Neuronal stem cell (in vitro differentiated cells): ENCODE data around the gene MGMT.

Experiments used
- DNase-seq: peaks from one replicate; pipeline ENCODE4 v3.0.0-alpha.2; 2013; ENCODE audit warnings: low spot score
- H2AFZ ChIP-seq: one replicate; pipeline ENCODE4 v1.6.1; 2013; ENCODE audit warnings: mild to moderate bottlenecking, low read length, inconsistent platforms
- H2AK5ac ChIP-seq: 2 replicates; pipeline ENCODE4 v1.6.1; 2013; ENCODE audit warnings: low read depth, mild to moderate bottlenecking, inconsistent platforms, low read length, moderate library complexity, mixed read lengths
- H2BK120ac ChIP-seq: 2 replicates; pipeline ENCODE4 v1.6.1; 2013; ENCODE audit warnings: low read depth, mild to moderate bottlenecking, inconsistent platforms, low read length, moderate library complexity, mixed read lengths
- H2BK12ac ChIP-seq: one replicate; pipeline ENCODE4 v1.6.1; 2013; ENCODE audit warnings: low read length, inconsistent platforms
- H2BK15ac ChIP-seq: 2 replicates; pipeline ENCODE4 v1.6.1; 2013; ENCODE audit warnings: mild to moderate bottlenecking, low read length, inconsistent platforms, mixed read lengths
- H2BK5ac ChIP-seq: one replicate; pipeline ENCODE4 v1.6.1; 2013; ENCODE audit warnings: inconsistent platforms, mild to moderate bottlenecking, low read length, moderate library complexity
- H3K14ac ChIP-seq: one replicate; pipeline ENCODE4 v1.6.1; 2013; ENCODE audit warnings: low read length, inconsistent platforms
- H3K18ac ChIP-seq: 2 replicates; pipeline ENCODE4 v1.6.1; 2013; ENCODE audit warnings: low read length, inconsistent platforms
- H3K23ac ChIP-seq: 2 replicates; pipeline ENCODE4 v1.6.1; 2013; ENCODE audit warnings: low read depth, mild to moderate bottlenecking, mixed read lengths, low read length, inconsistent platforms; ENCODE audit not compliant: poor library complexity
- H3K27ac ChIP-seq: replicated peaks from 3 replicates; pipeline ENCODE4 v1.5.1; 2013; ENCODE audit warnings: low read length, inconsistent platforms
- H3K27me3 ChIP-seq, 3 experiments: 2 replicates each; pipeline ENCODE4 v1.6.1; 2013; ENCODE audit warnings: low read length in 3 of 3, mild to moderate bottlenecking in 2 of 3, inconsistent platforms in 1 of 3, low read depth in 1 of 3, mixed read lengths in 1 of 3, moderate library complexity in 1 of 3; ENCODE audit not compliant: control insufficient read depth in 3 of 3, insufficient read depth in 3 of 3
- H3K36me3 ChIP-seq, 2 donors: replicated peaks in 1 of 2; 2 replicates each; pipeline ENCODE4 v1.6.1; 2013; ENCODE audit warnings: low read length in 2 of 2; ENCODE audit not compliant: control insufficient read depth in 2 of 2, insufficient read depth in 2 of 2
- H3K4ac ChIP-seq: 2 replicates; pipeline ENCODE4 v1.6.1; 2013; ENCODE audit warnings: inconsistent platforms, mild to moderate bottlenecking, low read length, moderate library complexity
- H3K4me1 ChIP-seq, 2 donors: 1 replicate in 1 of 2; 2 replicates in 1 of 2; pipeline ENCODE4 v1.6.1; 2013; ENCODE audit warnings: low read length in 2 of 2, low read depth in 1 of 2; ENCODE audit not compliant: control insufficient read depth in 2 of 2, insufficient read depth in 1 of 2
- H3K4me2 ChIP-seq: one replicate; pipeline ENCODE4 v1.6.1; 2013; ENCODE audit warnings: mild to moderate bottlenecking, low read length, inconsistent platforms; ENCODE audit not compliant: insufficient read depth, poor library complexity, severe bottlenecking
- H3K4me3 ChIP-seq, 2 donors: 2 replicates each; pipeline ENCODE4 v1.5.1; 2013; ENCODE audit warnings: low read length in 2 of 2, mild to moderate bottlenecking in 2 of 2, inconsistent platforms in 1 of 2, moderate library complexity in 1 of 2
- H3K79me1 ChIP-seq: one replicate; pipeline ENCODE4 v1.6.1; 2013; ENCODE audit warnings: low read depth, mild to moderate bottlenecking, inconsistent platforms, low read length, moderate library complexity
- H3K9ac ChIP-seq: one replicate; pipeline ENCODE4 v1.6.1; 2013; ENCODE audit warnings: mild to moderate bottlenecking, low read depth, low read length, inconsistent platforms; ENCODE audit not compliant: poor library complexity
- H3K9me3 ChIP-seq, 2 donors: replicated peaks in 1 of 2; 2 replicates each; pipeline versions ENCODE3 to v1.6.1; 2013; ENCODE audit warnings: low read length in 2 of 2, mild to moderate bottlenecking in 2 of 2, inconsistent platforms in 1 of 2, low read depth in 1 of 2, mixed read lengths in 1 of 2, moderate library complexity in 1 of 2; ENCODE audit not compliant: control insufficient read depth in 2 of 2, insufficient read depth in 1 of 2
- H4K8ac ChIP-seq: one replicate; pipeline ENCODE4 v1.6.1; 2013; ENCODE audit warnings: low read depth, mild to moderate bottlenecking, inconsistent platforms, low read length, moderate library complexity
- H4K91ac ChIP-seq: one replicate; pipeline ENCODE4 v1.6.1; 2013; ENCODE audit warnings: low read length, low read depth, mild to moderate bottlenecking, inconsistent platforms; ENCODE audit not compliant: poor library complexity
- WGBS, 2 donors: extraction: QIAGEN DNeasy Blood & Tissue Kit; methylation state at CpG; one replicate each; pipeline ENCODE4 v1.1.7; 2013; ENCODE audit warnings: missing lambda C conversion rate in 2 of 2, mixed read lengths in 1 of 2; ENCODE audit not compliant: insufficient read length in 2 of 2, insufficient replicate concordance in 1 of 2; ENCODE audit errors: extremely low coverage in 2 of 2; 5-methylcytosine and 5-hydroxymethylcytosine counted together

The MGMT gene

GRCh38 chr10:129550658-129551057 lies 83.6 kb downstream of the MGMT start:
- Histone ChIP-seq H3K14ac (no peak overlapping the region), H3K4me2 (no peak overlapping the region), H3K27me3 (no peaks in the 10 kb centered on the region), H3K23ac (no peak overlapping the region), H3K27ac (no peak overlapping the region), H2AK5ac (no peak overlapping the region), H3K9ac (no peak overlapping the region), H3K79me1 (no peaks in the 10 kb centered on the region), H2BK15ac (no peak overlapping the region), H3K36me3 (no peaks in the 10 kb centered on the region), H3K4ac (no peak overlapping the region), H3K9me3 (no peaks in the 10 kb centered on the region), H2BK120ac (no peak overlapping the region), H4K91ac (no peak overlapping the region), H3K18ac (no peak overlapping the region), H4K8ac (no peak overlapping the region), H2BK5ac (no peak overlapping the region), H2BK12ac (no peak overlapping the region), H3K4me3 (no peak overlapping the region), H2AFZ (no peak overlapping the region), H3K4me1 (peaks cover 0 to 4% of the 10 kb centered on the region in 2 donors)
- no peak for DNase-seq
- no CpG with 5 or more reads among the region's 10 CpGs for WGBS, 2 donors

- Histone ChIP-seq H3K79me1 (no peaks in the 10 kb centered on the region), H2BK5ac (no peak overlapping the region), H3K9ac (no peak overlapping the region), H3K27me3 (no peaks in the 10 kb centered on the region), H2BK12ac (no peak overlapping the region), H3K4ac (no peak overlapping the region), H3K36me3 (no peaks in the 10 kb centered on the region), H4K8ac (peak overlapping the region; percentile 89), H2AFZ (no peak overlapping the region), H3K18ac (peak overlapping the region; percentile 63), H2AK5ac (no peak overlapping the region), H2BK120ac (no peak overlapping the region), H4K91ac (peak overlapping the region; percentile 38), H3K4me1 (peaks cover 0 to 3% of the 10 kb centered on the region in 2 donors), H2BK15ac (no peak overlapping the region), H3K27ac (no peak overlapping the region), H3K23ac (no peak overlapping the region), H3K4me2 (no peak overlapping the region), H3K9me3 (no peaks in the 10 kb centered on the region), H3K14ac (no peak overlapping the region), H3K4me3 (no peak overlapping the region)
- no CpG with 5 or more reads among the region's 14 CpGs for WGBS, 2 donors
- DNase-seq, result no peak
These were observed 85.1 kb downstream of the MGMT start for GRCh38 chr10:129552119-129552518.

GRCh38 chr10:129553928-129554327 lies 86.9 kb downstream of the MGMT start:
- Histone ChIP-seq H3K36me3 (no peaks in the 10 kb centered on the region), H2BK15ac (no peak overlapping the region), H3K4ac (no peak overlapping the region), H3K79me1 (no peaks in the 10 kb centered on the region), H2BK5ac (no peak overlapping the region), H3K4me2 (no peak overlapping the region), H3K14ac (no peak overlapping the region), H3K18ac (no peak overlapping the region), H3K9ac (no peak overlapping the region), H2BK120ac (no peak overlapping the region), H4K91ac (no peak overlapping the region), H3K27me3 (no peaks in the 10 kb centered on the region), H3K9me3 (no peaks in the 10 kb centered on the region), H3K4me1 (no peaks in the 10 kb centered on the region), H3K23ac (no peak overlapping the region), H2AK5ac (no peak overlapping the region), H3K27ac (no peak overlapping the region), H3K4me3 (no peak overlapping the region), H4K8ac (peak overlapping the region; percentile 89), H2BK12ac (no peak overlapping the region), H2AFZ (no peak overlapping the region)
- no CpG with 5 or more reads among the region's 11 CpGs for WGBS, 2 donors
- no peak for DNase-seq

- no peak overlapping the region for H3K4me2 ChIP-seq
- H3K27ac ChIP-seq, result no peak overlapping the region
- H3K23ac ChIP-seq, result no peak overlapping the region
- no peak for DNase-seq
- no peak overlapping the region for H2AFZ ChIP-seq
- no peak overlapping the region for H4K8ac ChIP-seq
- H3K4ac ChIP-seq, result no peak overlapping the region
- H2BK120ac ChIP-seq, result no peak overlapping the region
- H3K79me1 ChIP-seq, result peaks cover 2% of the 10 kb centered on the region
- H2BK15ac ChIP-seq, result no peak overlapping the region
- H3K36me3 ChIP-seq, result no peaks in the 10 kb centered on the region
- H4K91ac ChIP-seq, result no peak overlapping the region
- H3K9me3 ChIP-seq, result no peaks in the 10 kb centered on the region
- no peak overlapping the region for H3K4me3 ChIP-seq
- H3K4me1 ChIP-seq, result no peaks in the 10 kb centered on the region
- no peak overlapping the region for H2BK12ac ChIP-seq
- WGBS, 2 donors, result no CpG with 5 or more reads among the region's 18 CpGs
- no peak overlapping the region for H2AK5ac ChIP-seq
- no peak overlapping the region for H2BK5ac ChIP-seq
- H3K9ac ChIP-seq, result no peak overlapping the region
- H3K14ac ChIP-seq, result no peak overlapping the region
- no peaks in the 10 kb centered on the region for H3K27me3 ChIP-seq
- H3K18ac ChIP-seq, result peak overlapping the region; percentile 73
These were observed 89.3 kb downstream of the MGMT start for GRCh38 chr10:129556316-129556715.
